ENCODE results near the gene HNMT.

Gene HNMT

GRCh38 chr2:137948894-137949293 is 15.4 kb upstream of the HNMT start:
- no peak for DNase-seq (ENCODE audit: extremely low spot score)
- CTCF ChIA-PET = interaction anchor here (0.9 to 3.4 kb wide), 11 partner anchors 8 to 881 kb away, joined by 3 to 16 read pairs (median 3); no protein-coding TSS in a partner anchor
- TF ChIP-seq CTCF (IDR thresholded peaks at IDR 0.05; ENCODE audit: control extremely low read depth, extremely low read depth, low read depth, missing control alignments) = no peak
- POLR2A ChIA-PET = interaction anchor here (0.5 kb wide), 1 partner anchor 24 kb away, joined by 11 read pairs; no protein-coding TSS in a partner anchor

GRCh38 chr2:137950238-137950637 is 14.0 kb upstream of the HNMT start:
- TF ChIP-seq CTCF (IDR thresholded peaks at IDR 0.05; ENCODE audit: control extremely low read depth, extremely low read depth, low read depth, missing control alignments) = no peak
- ChIA-PET POLR2A (no interaction called here), CTCF (interaction anchor here (1.1 to 3.4 kb wide), 7 partner anchors 10 to 879 kb away, joined by 3 to 16 read pairs (median 4); no protein-coding TSS in a partner anchor)
- no peak for DNase-seq (ENCODE audit: extremely low spot score)

GRCh38 chr2:137951586-137951985 is 12.7 kb upstream of the HNMT start:
- POLR2A ChIA-PET = no interaction called here

GRCh38 chr2:137952586-137953129 is 11.6 kb upstream of the HNMT start:
- no peak for TF ChIP-seq CTCF (IDR thresholded peaks at IDR 0.05; ENCODE audit: control extremely low read depth, extremely low read depth, low read depth, missing control alignments)
- no peak for DNase-seq (ENCODE audit: extremely low spot score)
- CTCF ChIA-PET = interaction anchor here (1.3 kb wide), 1 partner anchor 9 kb away, joined by 3 read pairs; no protein-coding TSS in a partner anchor
- POLR2A ChIA-PET = no interaction called here

More at GRCh38 chr2:137951586-137951985, 12.7 kb upstream of the HNMT start:
- DNase-seq (ENCODE audit: extremely low spot score) = no peak
- CTCF ChIA-PET = interaction anchor here (0.7 to 3.4 kb wide), 3 partner anchors 13 to 139 kb away, joined by 3 to 16 read pairs (median 3); partner anchors contain the start of gene HNMT
- no peak for TF ChIP-seq CTCF (IDR thresholded peaks at IDR 0.05; ENCODE audit: control extremely low read depth, extremely low read depth, low read depth, missing control alignments)

- TF ChIP-seq CTCF (IDR thresholded peaks at IDR 0.05; ENCODE audit: control extremely low read depth, extremely low read depth, low read depth, missing control alignments) = no peak
- ChIA-PET POLR2A (no interaction called here), CTCF (interaction anchor here (2.0 to 2.4 kb wide), 2 partner anchors 8 to 10 kb away, joined by 4 to 7 read pairs; no protein-coding TSS in a partner anchor)
- DNase-seq (ENCODE audit: extremely low spot score) = no peak
Observed at GRCh38 chr2:137955536-137955935, 8.7 kb upstream of the HNMT start.

- ChIA-PET CTCF (interaction anchor here (1.5 to 2.4 kb wide), 2 partner anchors 9 to 63 kb away, joined by 3 to 7 read pairs; no protein-coding TSS in a partner anchor), POLR2A (no interaction called here)
- no peak for TF ChIP-seq CTCF (IDR thresholded peaks at IDR 0.05; ENCODE audit: control extremely low read depth, extremely low read depth, low read depth, missing control alignments)
- no peak for DNase-seq (ENCODE audit: extremely low spot score)
Observed at GRCh38 chr2:137957033-137957432, 7.2 kb upstream of the HNMT start.

Data from GM10248 (cell line).